Ascending aorta (tissue), 2 donors: ENCODE results near the gene CHI3L2. TPM values are rescaled to one million over a fixed set of nuclear protein-coding genes. Genes with fewer than 3 reads are reported as not detected.

Source experiments
- DNase-seq, 2 donors: peaks; one replicate each; pipeline ENCODE4 v3.0.0-alpha.2; 2019; ENCODE audit warnings: low spot score in 2 of 2
- H3K27ac ChIP-seq, 2 donors: fragments of 200-600 bp; sonication (generic); one replicate each; pipeline ENCODE4 v1.5.1; 2016 to 2017; ENCODE audit warnings: mild to moderate bottlenecking in 1 of 2
- H3K27me3 ChIP-seq: fragments of 200-600 bp; sonication (generic); one replicate; pipeline ENCODE4 v1.5.1; 2017
- H3K36me3 ChIP-seq, 2 donors: fragments of 200-600 bp; sonication (generic); one replicate each; pipeline ENCODE4 v1.5.1; 2016
- H3K4me1 ChIP-seq, 2 donors: fragments of 200-600 bp; sonication (generic); one replicate each; pipeline ENCODE4 v1.5.1; 2016 to 2017; ENCODE audit warnings: mild to moderate bottlenecking in 1 of 2
- H3K4me3 ChIP-seq, 2 donors: fragments of 200-600 bp; sonication (generic); one replicate each; pipeline ENCODE4 v1.5.1; 2016 to 2017; ENCODE audit warnings: mild to moderate bottlenecking in 1 of 2
- H3K9me3 ChIP-seq, 2 donors: fragments of 200-600 bp; sonication (generic); one replicate each; pipeline ENCODE4 v1.5.1; 2016
- intact Hi-C: fragments of 100-400 bp; cut with DNase I; formaldehyde crosslinking; loops from one replicate; pipeline ENCODE4 v1.15.1; 2023
- total RNA-seq: library from RNA; depleted of rRNA; stranded (reverse); fragments of >200 nt; gene quantifications from one replicate; pipeline ENCODE4 v1.1.0, GENCODE V29; 2016
- TF ChIP-seq, protein P1 (sequence below), 3 experiments: fragments of 200-600 bp in 2 of 3; fragments of 450-650 bp in 1 of 3; sonication (generic) in 2 of 3; IDR thresholded peaks; one replicate each; pipeline ENCODE4 v1.5.1; 2016 to 2019; ENCODE audit warnings: antibody characterized with exemption in 3 of 3, mild to moderate bottlenecking in 1 of 3, moderate library complexity in 1 of 3

The CHI3L2 gene
- total RNA-seq, 1 donor from 2014 or later = 10.1 TPM

DNA sequence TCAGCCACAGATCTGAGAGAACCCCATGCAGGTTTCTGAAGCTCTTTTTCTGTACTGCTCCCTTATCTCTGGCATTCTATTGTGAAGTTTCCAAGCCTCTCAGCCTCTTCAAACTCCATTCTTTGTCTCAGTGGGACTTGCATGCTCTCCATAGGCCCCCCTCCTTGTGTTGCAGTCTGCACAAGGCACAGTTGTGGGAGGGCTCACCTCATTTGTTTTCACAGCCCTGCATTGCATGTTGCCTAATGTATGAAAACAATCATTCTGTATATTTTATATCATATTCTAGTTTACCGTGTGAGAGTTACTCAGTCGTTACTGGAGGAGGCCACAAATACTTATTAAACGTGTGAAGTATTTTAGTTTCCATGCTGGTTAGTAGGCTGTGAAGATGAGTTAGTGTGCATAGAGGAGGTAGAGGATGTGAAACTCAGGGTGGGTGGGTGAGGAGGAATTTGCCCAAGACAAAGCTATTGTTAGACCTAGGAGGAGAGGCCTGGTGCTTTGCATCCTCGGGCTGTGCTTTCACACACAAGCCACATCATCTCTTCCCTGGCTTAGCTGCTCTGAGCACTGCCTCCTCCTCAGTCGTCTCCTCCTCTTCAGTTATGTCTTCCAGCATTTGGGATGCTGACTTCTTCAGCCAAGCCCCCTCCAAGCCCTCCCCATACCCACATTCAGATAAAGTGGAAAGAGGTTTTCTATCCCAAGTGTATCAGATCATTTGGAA lies 7.8 kb upstream of the CHI3L2 start:
- Histone ChIP-seq H3K4me1 (peaks cover 0 to 4% of the 10 kb centered on the region in 2 donors), H3K27me3 (no peaks in the 10 kb centered on the region), H3K4me3 (no peak overlapping the region), H3K27ac (no peak overlapping the region), H3K36me3 (no peaks in the 10 kb centered on the region), H3K9me3 (no peaks in the 10 kb centered on the region)
- DNase-seq = no peak
- TF ChIP-seq, protein P1, sequence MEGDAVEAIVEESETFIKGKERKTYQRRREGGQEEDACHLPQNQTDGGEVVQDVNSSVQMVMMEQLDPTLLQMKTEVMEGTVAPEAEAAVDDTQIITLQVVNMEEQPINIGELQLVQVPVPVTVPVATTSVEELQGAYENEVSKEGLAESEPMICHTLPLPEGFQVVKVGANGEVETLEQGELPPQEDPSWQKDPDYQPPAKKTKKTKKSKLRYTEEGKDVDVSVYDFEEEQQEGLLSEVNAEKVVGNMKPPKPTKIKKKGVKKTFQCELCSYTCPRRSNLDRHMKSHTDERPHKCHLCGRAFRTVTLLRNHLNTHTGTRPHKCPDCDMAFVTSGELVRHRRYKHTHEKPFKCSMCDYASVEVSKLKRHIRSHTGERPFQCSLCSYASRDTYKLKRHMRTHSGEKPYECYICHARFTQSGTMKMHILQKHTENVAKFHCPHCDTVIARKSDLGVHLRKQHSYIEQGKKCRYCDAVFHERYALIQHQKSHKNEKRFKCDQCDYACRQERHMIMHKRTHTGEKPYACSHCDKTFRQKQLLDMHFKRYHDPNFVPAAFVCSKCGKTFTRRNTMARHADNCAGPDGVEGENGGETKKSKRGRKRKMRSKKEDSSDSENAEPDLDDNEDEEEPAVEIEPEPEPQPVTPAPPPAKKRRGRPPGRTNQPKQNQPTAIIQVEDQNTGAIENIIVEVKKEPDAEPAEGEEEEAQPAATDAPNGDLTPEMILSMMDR (IDR thresholded peaks at IDR 0.05) = no peak
- intact Hi-C loops = loop anchor here (10.0 kb wide), 1 partner anchor 555 kb away; no protein-coding TSS in a partner anchor

DNA sequence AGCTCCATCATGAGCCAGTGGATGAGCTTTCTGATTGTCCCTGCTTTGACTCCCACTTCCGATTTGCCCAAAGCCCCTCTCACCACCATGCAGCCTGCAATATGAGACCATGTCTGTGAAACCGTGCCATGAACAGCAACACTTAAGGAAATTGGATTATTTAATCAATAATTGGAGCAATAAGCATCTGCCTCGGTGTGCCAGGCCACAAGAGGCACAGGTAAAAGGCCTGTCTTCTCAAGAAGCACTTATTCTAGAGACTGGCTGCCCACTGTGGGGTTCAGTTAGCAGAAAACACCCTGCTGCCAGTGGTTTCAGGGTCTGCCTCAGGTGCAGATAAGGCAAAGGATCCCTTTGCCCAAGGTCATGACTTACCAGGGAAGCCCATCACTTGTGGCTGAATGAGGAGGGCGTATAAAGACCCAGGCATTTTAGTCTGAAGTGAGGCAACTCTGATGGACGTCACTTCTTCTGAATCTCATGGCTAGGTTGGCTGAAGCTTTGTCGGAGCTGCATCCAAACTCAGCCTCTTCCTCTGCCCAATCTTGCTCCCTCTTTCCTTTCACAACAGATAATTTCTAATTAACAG lies 7.1 kb upstream of the CHI3L2 start:
- Histone ChIP-seq H3K9me3 (no peaks in the 10 kb centered on the region), H3K4me3 (no peak overlapping the region), H3K27me3 (no peaks in the 10 kb centered on the region), H3K4me1 (peaks cover 0 to 4% of the 10 kb centered on the region in 2 donors), H3K36me3 (no peaks in the 10 kb centered on the region), H3K27ac (no peak overlapping the region)
- intact Hi-C loops = loop anchor here (10.0 kb wide), 1 partner anchor 554 kb away; no protein-coding TSS in a partner anchor
- TF ChIP-seq, protein P1 (IDR thresholded peaks at IDR 0.05) = no peak
- DNase-seq = no peak

DNA sequence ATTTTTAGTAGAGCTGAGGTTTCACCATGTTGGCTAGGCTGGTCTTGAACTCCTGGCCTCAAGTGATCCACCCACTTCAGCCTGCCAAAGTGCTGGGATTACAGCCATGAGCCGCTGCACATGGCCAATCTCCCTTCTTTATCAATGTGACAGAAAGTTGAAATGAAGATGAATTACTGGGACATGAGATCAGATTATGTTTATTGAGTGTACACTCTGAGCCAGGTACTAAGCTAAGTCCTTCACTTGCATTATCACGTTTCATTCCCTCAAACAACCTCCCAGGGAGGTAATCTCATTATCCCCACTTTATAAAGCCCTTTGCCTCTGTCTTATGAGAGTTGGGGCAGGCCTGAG lies 6.3 kb upstream of the CHI3L2 start:
- no peak overlapping the region for H3K27ac ChIP-seq

DNA sequence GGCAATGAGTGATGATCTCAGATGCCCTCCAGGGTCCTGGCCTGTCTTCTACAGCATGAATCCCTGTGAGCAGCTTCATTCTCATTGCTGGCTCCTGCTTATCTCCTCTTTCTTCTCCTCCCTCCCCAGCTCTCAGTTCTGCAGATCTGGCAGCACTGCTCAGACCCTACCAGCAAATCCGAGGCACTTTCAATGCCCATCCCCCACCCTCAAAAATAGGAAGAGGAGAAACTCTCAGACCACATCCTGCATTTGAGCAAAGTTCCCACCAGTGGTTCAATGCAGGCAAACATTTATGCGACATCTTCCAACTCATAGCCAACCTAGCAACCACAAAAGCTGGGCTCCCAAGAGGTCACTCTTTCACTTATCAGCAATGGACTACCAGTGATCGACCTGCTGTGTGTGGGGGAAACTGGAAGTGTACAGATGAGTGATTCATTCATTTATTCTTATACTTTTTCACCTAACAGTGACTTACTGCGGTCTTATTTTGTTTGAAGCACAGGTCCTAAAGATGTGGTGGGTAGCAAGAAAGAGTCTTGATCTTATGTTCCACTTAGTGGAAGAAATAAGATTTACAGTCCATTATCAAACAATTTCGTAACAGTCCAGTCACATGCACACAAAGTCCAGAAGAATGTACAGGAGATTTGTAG lies 5.8 kb upstream of the CHI3L2 start:
- H3K27me3 ChIP-seq = no peaks in the 10 kb centered on the region
- no peaks in the 10 kb centered on the region for H3K36me3 ChIP-seq
- intact Hi-C loops = loop anchor here (10.0 kb wide), 1 partner anchor 553 kb away; no protein-coding TSS in a partner anchor
- TF ChIP-seq, protein P1 (IDR thresholded peaks at IDR 0.05) = no peak
- H3K4me1 ChIP-seq = peaks cover 0 to 4% of the 10 kb centered on the region in 2 donors
- no peak for DNase-seq
- no peaks in the 10 kb centered on the region for H3K9me3 ChIP-seq
- H3K4me3 ChIP-seq = no peak overlapping the region
- H3K27ac ChIP-seq = no peak overlapping the region

More for the DNA sequence above, 6.3 kb upstream of the CHI3L2 start:
- intact Hi-C loops = loop anchor here (10.0 kb wide), 1 partner anchor 554 kb away; no protein-coding TSS in a partner anchor
- TF ChIP-seq, protein P1 (IDR thresholded peaks at IDR 0.05) = no peak
- Histone ChIP-seq H3K36me3 (no peaks in the 10 kb centered on the region), H3K4me1 (peaks cover 0 to 4% of the 10 kb centered on the region in 2 donors), H3K4me3 (no peak overlapping the region), H3K27me3 (no peaks in the 10 kb centered on the region), H3K9me3 (no peaks in the 10 kb centered on the region)
- no peak for DNase-seq

DNA sequence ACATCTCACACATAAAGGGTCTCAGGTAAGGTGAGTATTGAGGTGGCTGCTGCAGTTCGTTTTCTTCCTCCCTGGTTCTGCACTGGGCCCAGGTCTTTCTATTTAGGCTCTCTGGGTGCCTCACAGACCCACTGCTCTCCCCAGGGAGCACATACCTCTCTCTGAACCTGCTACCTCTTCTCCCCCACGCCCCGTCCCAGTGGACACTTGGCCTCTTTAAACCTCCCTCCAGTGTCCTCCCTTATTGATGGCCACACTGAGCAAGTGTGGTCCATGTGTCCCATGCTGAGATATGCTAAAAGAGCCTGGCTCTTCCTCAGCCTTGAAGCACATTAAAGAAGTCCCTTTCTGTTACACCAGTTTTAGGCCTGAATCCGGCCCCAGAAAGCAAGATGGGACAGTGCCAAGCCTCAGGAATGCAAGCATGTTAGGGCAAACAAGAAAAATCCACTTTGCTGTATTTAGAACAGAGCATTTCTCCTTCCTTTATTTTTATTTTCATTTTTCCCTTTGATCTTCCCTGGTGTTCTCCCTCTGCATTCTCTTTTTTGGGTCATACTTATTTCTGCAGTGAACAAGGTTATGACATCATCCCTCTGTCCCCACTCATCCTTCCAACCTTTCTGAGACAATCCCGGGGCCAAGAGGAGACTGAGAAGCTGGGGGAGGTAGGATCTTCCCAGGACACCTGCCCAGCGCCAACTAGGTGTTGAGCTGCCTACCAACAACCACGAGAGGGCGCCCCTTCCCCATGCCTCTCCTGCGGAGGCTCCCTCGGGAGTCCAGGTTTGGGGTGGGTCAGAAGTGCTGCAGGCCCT lies 5.0 kb upstream of the CHI3L2 start:
- Histone ChIP-seq H3K36me3 (no peaks in the 10 kb centered on the region), H3K4me1 (peaks cover 0 to 4% of the 10 kb centered on the region in 2 donors), H3K27me3 (no peaks in the 10 kb centered on the region), H3K27ac (no peak overlapping the region), H3K9me3 (no peaks in the 10 kb centered on the region), H3K4me3 (no peak overlapping the region)
- DNase-seq = peak in 1 of 2 donors; percentile 77
- TF ChIP-seq, protein P1 (IDR thresholded peaks at IDR 0.05) = peak; percentile 73 to 92 (median 76)
- intact Hi-C loops = loop anchor here (1.0 to 10.0 kb wide), 2 partner anchors 177 to 552 kb away; no protein-coding TSS in a partner anchor
